BLaER1 (cell line): ENCODE measurements around the gene GLS.
"Not testable (repeated sequence)": the region's sequence is repeated elsewhere in the genome, so short reads cannot be mapped to it uniquely, and the experiment has no call there.

ENCODE experiments used
- H3K27ac ChIP-seq: shearing (Covaris generic); formaldehyde crosslinking; 2 replicates; pipeline ENCODE4 v1.8.1; 2022
- H3K27me3 ChIP-seq: shearing (Covaris generic); formaldehyde crosslinking; 2 replicates; pipeline ENCODE4 v1.8.1; 2022
- H3K36me3 ChIP-seq: shearing (Covaris generic); formaldehyde crosslinking; 2 replicates; pipeline ENCODE4 v1.8.1; 2022
- H3K4me1 ChIP-seq: shearing (Covaris generic); formaldehyde crosslinking; 2 replicates; pipeline ENCODE4 v1.8.1; 2022
- H3K4me2 ChIP-seq: shearing (Covaris generic); formaldehyde crosslinking; 2 replicates; pipeline ENCODE4 v1.8.1; 2022
- H3K4me3 ChIP-seq: shearing (Covaris generic); formaldehyde crosslinking; 2 replicates; pipeline ENCODE4 v1.8.1; 2022
- H3K9ac ChIP-seq: shearing (Covaris generic); formaldehyde crosslinking; 2 replicates; pipeline ENCODE4 v1.8.1; 2022
- H3K9me3 ChIP-seq: shearing (Covaris generic); formaldehyde crosslinking; 2 replicates; pipeline ENCODE4 v1.8.1; 2022
- H4K20me1 ChIP-seq: shearing (Covaris generic); formaldehyde crosslinking; 2 replicates; pipeline ENCODE4 v1.8.1; 2022
- Cebpa-rat ChIP-seq: shearing (Covaris generic); IDR thresholded peaks from 2 replicates; pipeline ENCODE4 v1.8.1; 2022

Gene GLS

DNA sequence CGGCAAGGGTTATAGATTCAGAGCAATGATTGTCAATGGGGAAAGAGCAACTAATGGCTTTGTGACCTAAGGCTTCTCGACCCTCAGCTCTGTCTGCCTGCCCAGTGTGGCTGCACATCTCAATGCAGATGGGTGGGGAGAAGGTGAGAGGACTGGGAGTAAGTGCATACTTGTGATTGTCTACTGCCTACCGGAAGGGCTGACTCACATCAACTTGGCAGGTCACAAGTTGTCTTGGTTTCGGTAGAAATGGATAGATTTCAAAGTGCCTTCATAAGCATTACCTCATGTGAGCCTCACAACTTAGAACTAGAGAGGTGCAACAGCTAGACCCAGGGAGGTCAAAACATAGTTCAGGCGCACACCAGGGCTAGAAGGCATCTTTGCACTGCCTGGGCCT lies 104.0 kb downstream of the GLS start:
- Histone ChIP-seq H3K9ac (no peak overlapping the region), H3K9me3 (peaks cover 11% of the 10 kb centered on the region; the same call in 1 of the 2 replicates), H3K27me3 (no peaks in the 10 kb centered on the region), H3K4me2 (no peak overlapping the region), H3K27ac (no peak overlapping the region), H4K20me1 (no peaks in the 10 kb centered on the region), H3K36me3 (peaks cover 71% of the 10 kb centered on the region), H3K4me3 (no peak overlapping the region), H3K4me1 (peaks cover 37% of the 10 kb centered on the region)
- TF ChIP-seq Cebpa-rat = no peak

DNA sequence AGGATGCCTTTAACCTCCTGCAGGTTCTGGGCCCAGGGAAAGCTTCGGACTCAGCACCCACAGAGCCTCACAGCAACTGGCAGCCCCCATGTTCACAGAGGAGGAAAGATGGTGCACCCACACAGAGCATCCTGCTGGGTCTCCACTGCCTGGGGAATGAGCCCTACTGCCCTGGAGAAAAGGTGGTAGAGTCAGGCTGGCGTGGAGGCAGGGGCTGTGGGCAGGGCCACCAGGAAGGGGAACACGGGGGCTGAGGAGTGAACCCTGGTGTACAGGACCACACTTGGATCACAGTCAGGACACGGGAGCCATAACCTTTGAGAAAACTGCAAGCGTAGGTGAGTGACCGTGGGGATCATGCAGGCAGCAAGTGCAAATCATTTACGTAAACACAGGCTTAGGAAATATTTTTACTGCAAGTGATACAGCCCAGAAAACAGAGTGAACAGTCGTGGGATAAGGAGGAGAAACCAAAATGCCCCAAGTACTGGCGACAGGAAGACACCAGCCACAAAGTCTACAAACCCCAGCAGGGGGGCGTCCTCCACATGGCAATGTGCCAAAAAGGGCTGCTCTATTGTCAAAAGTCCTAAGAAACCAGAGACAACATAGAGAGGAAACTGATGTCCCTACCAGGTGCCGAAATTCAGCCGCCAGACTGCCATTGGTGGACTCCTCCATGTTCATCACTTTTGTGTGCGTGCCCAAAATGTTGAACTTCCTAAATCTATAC lies 105.8 kb downstream of the GLS start:
- Histone ChIP-seq H3K27me3 (no peaks in the 10 kb centered on the region), H4K20me1 (no peaks in the 10 kb centered on the region), H3K36me3 (peaks cover 89% of the 10 kb centered on the region), H3K4me1 (peaks cover 19% of the 10 kb centered on the region), H3K9me3 (peaks cover 11% of the 10 kb centered on the region; the same call in 1 of the 2 replicates), H3K4me2 (peak overlapping the region; percentile 13; the same call in 1 of the 2 replicates), H3K27ac (peak overlapping the region; percentile 38), H3K9ac (no peak overlapping the region), H3K4me3 (no peak overlapping the region)
- TF ChIP-seq Cebpa-rat = no peak

DNA sequence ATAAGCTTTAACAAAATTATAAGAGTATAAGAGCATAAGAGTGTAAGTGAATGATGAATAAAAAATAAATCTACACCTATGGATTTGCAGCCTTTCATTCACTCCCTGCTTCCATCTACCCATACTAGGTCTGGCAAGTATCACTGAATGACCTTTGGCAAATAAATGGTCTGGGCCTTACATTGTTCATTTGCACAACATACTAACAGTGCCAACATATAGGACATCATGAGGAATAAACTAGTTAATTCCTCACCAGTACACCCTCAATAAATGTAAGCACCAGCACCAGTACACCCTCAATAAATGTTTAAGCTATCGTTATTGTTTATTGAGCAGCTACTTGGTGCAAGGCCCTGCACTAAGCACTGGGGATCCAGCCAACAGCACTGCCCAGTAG lies 106.5 kb downstream of the GLS start:
- H3K27me3 ChIP-seq = no peaks in the 10 kb centered on the region
- H4K20me1 ChIP-seq = no peaks in the 10 kb centered on the region
- peaks cover 11% of the 10 kb centered on the region; the same call in 1 of the 2 replicates for H3K9me3 ChIP-seq
- peaks cover 12% of the 10 kb centered on the region for H3K4me1 ChIP-seq
- no peak overlapping the region for H3K9ac ChIP-seq
- no peak overlapping the region for H3K27ac ChIP-seq
- H3K36me3 ChIP-seq = peaks cover 95% of the 10 kb centered on the region
- no peak overlapping the region for H3K4me3 ChIP-seq
- no peak for TF ChIP-seq Cebpa-rat
- no peak overlapping the region for H3K4me2 ChIP-seq

DNA sequence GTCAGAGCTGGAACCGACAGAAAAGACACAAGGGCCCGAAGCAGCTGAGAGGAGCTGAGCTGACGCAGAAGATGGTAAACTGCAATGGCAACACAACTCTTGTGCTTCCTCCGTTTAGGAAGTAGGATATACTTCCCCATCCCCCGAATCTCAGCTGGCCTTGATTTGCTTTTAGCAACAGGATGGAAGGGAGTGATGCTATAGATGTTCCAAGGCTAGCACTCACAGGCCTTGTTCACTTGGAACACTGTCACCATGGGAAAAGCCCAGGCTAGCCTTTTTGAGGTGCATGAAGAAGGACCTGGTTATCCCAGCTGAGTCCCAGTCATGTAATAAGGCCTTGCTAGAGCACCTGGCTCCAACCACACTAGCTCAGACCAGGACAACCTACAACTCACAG lies 107.3 kb downstream of the GLS start:
- Histone ChIP-seq H3K4me2 (no peak overlapping the region), H3K4me3 (no peak overlapping the region), H3K9ac (no peak overlapping the region), H3K9me3 (peaks cover 8% of the 10 kb centered on the region; the same call in 1 of the 2 replicates), H3K27ac (no peak overlapping the region), H4K20me1 (no peaks in the 10 kb centered on the region), H3K4me1 (peaks cover 8% of the 10 kb centered on the region), H3K36me3 (peaks cover 96% of the 10 kb centered on the region), H3K27me3 (no peaks in the 10 kb centered on the region)
- no peak for TF ChIP-seq Cebpa-rat

DNA sequence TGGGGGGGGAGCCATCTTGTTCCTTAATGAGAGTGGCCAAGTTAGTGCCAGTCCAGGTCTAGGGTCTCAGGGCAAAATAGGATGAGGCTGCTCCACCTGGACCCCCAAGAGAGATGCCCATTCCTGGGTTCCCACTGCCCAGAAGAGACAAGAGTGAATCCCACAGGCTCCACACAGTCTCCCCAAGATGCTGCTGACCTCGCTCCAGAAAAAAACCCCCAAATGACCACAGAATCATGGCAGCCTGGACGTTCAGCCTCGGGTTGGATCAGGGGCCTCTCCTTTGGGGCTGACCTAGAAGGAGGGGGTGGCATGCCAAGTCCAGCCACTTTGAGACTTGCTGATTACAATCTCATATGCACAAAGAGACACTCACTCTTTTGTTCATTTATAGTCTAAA lies 108.3 kb downstream of the GLS start:
- Histone ChIP-seq H3K27me3 (no peaks in the 10 kb centered on the region), H3K4me3 (no peak overlapping the region), H3K27ac (no peak overlapping the region), H3K36me3 (peaks cover 96% of the 10 kb centered on the region), H3K9ac (no peak overlapping the region), H3K4me2 (no peak overlapping the region), H4K20me1 (no peaks in the 10 kb centered on the region), H3K9me3 (no peaks in the 10 kb centered on the region), H3K4me1 (peaks cover 8% of the 10 kb centered on the region)
- TF ChIP-seq Cebpa-rat = no peak

DNA sequence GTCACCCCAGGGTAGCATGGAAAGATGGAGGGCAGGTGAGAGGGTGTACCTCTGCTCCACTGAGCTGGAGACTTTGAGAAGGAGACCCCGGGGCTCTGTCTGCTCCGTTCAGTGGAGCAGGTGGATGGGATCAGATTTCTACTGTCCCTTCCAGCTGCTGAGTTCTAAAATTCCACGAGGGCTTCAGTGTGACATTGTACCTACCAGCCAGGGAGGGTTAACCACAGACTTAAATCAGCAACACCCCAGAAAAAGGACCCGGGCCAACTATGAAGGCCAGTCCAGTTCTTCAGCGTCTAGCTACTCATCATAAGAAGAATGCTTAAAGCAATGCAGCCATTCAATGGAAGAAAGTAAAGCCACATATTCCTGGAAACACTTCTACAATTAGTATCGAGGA lies 109.5 kb downstream of the GLS start:
- Histone ChIP-seq H3K4me1 (peaks cover 8% of the 10 kb centered on the region), H3K27ac (no peak overlapping the region), H3K27me3 (no peaks in the 10 kb centered on the region), H3K4me2 (no peak overlapping the region), H3K36me3 (peaks cover 96% of the 10 kb centered on the region), H3K9ac (no peak overlapping the region), H3K4me3 (no peak overlapping the region), H4K20me1 (no peaks in the 10 kb centered on the region), H3K9me3 (no peaks in the 10 kb centered on the region)
- no peak for TF ChIP-seq Cebpa-rat

DNA sequence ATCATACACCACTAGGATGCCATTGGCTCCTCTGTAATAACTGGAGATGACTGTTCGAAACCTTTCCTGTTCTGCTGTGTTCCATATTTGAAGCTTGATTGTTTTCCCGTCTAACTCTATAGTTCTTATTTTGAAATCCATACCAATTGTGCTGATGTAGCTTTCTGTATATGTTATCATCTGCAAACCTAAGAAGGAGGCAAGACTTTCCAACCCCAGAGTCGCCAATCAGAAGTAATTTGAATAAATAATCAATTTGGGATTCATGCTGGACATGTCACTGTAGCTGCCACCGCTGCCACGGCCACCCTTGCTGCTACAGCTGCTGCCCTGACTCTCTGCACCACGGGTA lies 112.6 kb downstream of the GLS start:
- Histone ChIP-seq H3K36me3 (peaks cover 96% of the 10 kb centered on the region), H3K4me3 (no peak overlapping the region), H3K4me2 (no peak overlapping the region), H3K4me1 (no peaks in the 10 kb centered on the region), H3K27ac (no peak overlapping the region), H3K9ac (no peak overlapping the region), H3K27me3 (no peaks in the 10 kb centered on the region), H4K20me1 (no peaks in the 10 kb centered on the region), H3K9me3 (no peaks in the 10 kb centered on the region)
- TF ChIP-seq Cebpa-rat = no peak

DNA sequence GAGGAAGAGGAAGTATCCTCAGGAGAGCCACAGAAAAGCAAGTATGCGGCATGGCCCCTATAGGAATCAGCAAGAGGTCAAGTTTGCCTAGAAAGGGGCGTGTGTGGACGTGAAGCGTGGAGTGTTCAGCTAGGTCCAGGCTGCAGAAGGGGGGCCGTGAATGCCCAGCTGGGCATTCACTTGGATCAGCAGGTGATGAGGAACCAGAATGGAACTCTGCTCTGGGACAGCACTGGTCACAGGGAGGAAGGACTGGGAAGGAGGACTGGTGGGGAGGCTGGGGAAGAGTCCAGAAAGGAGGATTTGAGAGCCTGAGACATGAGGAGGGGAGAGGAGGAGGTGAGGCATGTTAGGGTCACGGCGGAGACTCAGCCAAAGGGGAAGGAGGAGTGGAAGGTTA lies 113.5 kb downstream of the GLS start:
- H3K36me3 ChIP-seq = peaks cover 96% of the 10 kb centered on the region
- no peak overlapping the region for H3K27ac ChIP-seq
- H3K9ac ChIP-seq = no peak overlapping the region
- H3K4me1 ChIP-seq = no peaks in the 10 kb centered on the region
- no peaks in the 10 kb centered on the region for H4K20me1 ChIP-seq
- TF ChIP-seq Cebpa-rat = no peak
- H3K4me3 ChIP-seq = no peak overlapping the region
- H3K27me3 ChIP-seq = no peaks in the 10 kb centered on the region
- no peaks in the 10 kb centered on the region for H3K9me3 ChIP-seq
- H3K4me2 ChIP-seq = no peak overlapping the region

DNA sequence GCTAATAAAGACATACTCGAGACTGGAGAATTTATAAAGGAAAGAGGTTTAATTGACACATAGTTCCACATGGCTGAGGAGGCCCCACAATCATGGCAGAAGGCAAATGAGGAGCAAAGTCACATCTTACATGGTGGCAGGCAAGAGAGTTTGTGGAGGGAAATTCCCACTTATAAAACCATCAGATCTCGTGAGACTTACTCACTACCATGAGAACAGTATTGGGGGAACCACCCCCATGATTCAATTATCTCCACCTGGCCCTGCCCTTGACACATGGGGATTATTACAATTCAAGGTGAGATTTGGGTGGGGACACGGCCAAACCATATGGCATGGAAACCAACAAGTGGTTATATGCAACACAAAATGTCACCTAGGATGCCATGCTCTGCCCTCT lies 114.7 kb downstream of the GLS start:
- not testable (repeated sequence) for H3K27ac ChIP-seq, H3K9me3 ChIP-seq, H3K4me2 ChIP-seq, H3K9ac ChIP-seq, H4K20me1 ChIP-seq, H3K27me3 ChIP-seq, H3K4me1 ChIP-seq, H3K4me3 ChIP-seq
- peaks cover 97% of the 10 kb centered on the region for H3K36me3 ChIP-seq

DNA sequence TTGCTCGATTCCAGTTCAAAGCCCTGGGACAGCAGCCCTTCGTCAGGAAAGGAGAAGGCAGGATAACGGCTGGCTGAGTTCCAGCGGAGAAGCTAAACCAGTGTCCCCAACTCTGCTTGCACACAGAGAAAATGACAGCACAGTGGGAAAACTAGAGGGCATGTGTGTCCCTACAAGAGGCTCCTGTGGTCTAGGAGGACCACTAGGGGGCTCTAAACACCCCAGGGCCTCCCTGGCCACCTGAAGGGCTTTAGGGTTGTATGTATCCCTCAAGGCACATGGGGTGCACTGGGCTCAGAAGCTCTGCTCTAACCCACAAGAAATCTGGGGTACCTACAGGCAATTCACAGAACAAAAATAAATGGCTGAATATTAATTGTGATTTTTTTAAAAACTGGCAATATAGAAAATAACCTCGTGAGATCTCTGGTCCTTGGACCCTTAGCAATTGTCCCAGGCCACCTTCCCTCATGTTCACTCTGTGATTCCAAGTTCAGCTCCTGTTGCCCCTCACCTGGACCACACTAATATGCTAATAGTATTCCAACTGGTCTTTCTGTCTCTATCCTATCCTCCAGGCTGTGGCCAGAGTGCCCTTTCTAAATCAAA lies 115.8 kb downstream of the GLS start:
- Histone ChIP-seq H3K27me3 (no peaks in the 10 kb centered on the region), H3K4me3 (no peak overlapping the region), H4K20me1 (no peaks in the 10 kb centered on the region), H3K27ac (no peak overlapping the region), H3K36me3 (peaks cover 97% of the 10 kb centered on the region), H3K9me3 (no peaks in the 10 kb centered on the region), H3K4me2 (no peak overlapping the region), H3K4me1 (no peaks in the 10 kb centered on the region), H3K9ac (no peak overlapping the region)
- TF ChIP-seq Cebpa-rat = no peak
